Activated CD8-positive, alpha-beta T cell treated with anti-CD3 and anti-CD28 coated beads for 36 hours (primary cell): ENCODE results near the gene STK36. TPM values are rescaled to one million over a fixed set of nuclear protein-coding genes. Genes with fewer than 3 reads are reported as not detected.
A peak's percentile ranks its signal among the peaks of the same experiment; 100 is the strongest.

Experiments used
- ATAC-seq: fragments of 200-7000 bp; cut with Tn5 transposase; one replicate; pipeline ENCODE4 v1.10.0; 2021; ENCODE audit warnings: mild to moderate bottlenecking, moderate library complexity
- CTCF ChIA-PET: fragments of 350-600 bp; sonication (Branson Sonifier 250); formaldehyde crosslinking; loops from one replicate; lab custom pipeline; 2021; ENCODE audit warnings: antibody characterized with exemption; lab: Charles Lee
- POLR2A ChIA-PET: fragments of 350-600 bp; sonication (Branson Sonifier 250); formaldehyde crosslinking; loops from one replicate; lab custom pipeline; 2021; ENCODE audit warnings: antibody characterized with exemption; lab: Charles Lee
- DNase-seq: peaks from one replicate; pipeline ENCODE4 v3.0.0-alpha.2; 2020
- H3K27ac Mint-ChIP-seq: one replicate; pipeline ENCODE4 v1.8.0; 2021; ENCODE audit warnings: mild to moderate bottlenecking, mixed read lengths
- H3K27me3 Mint-ChIP-seq: one replicate; pipeline ENCODE4 v1.8.0; 2021; ENCODE audit warnings: mixed read lengths
- H3K36me3 Mint-ChIP-seq: one replicate; pipeline ENCODE4 v1.8.0; 2021; ENCODE audit warnings: low read depth, mixed read lengths
- H3K4me1 Mint-ChIP-seq: one replicate; pipeline ENCODE4 v1.8.0; 2021; ENCODE audit warnings: low read depth, mixed read lengths
- H3K4me3 Mint-ChIP-seq: one replicate; pipeline ENCODE4 v1.8.0; 2021; ENCODE audit warnings: mild to moderate bottlenecking, moderate library complexity, mixed read lengths
- H3K9me3 Mint-ChIP-seq: one replicate; pipeline ENCODE4 v1.8.0; 2021; ENCODE audit warnings: mixed read lengths
- CTCF ChIP-seq: fragments of 200-600 bp; IDR thresholded peaks from one replicate; pipeline ENCODE4 v1.8.0; 2022; ENCODE audit warnings: antibody characterized with exemption, mild to moderate bottlenecking
- intact Hi-C: fragments of 100-400 bp; cut with micrococcal nuclease; formaldehyde crosslinking; loops from one replicate; pipeline ENCODE4 v1.10.0; 2022
- total RNA-seq, 2 experiments: library from RNA; stranded (reverse); gene quantifications; one replicate each; pipeline ENCODE4 v1.2.3, GENCODE V29; 2021

Gene STK36
- total RNA-seq, 2 experiments from 2014 or later = 11.6 to 14.9 TPM

GRCh38 chr2:218642786-218643185 is 29.1 kb upstream of the STK36 start:
- H3K4me1 Mint-ChIP-seq = peaks cover 4% of the 10 kb centered on the region
- H3K27ac Mint-ChIP-seq = no peak overlapping the region
- intact Hi-C loops = no loop called here
- TF ChIP-seq CTCF = no peak
- DNase-seq = no peak
- H3K9me3 Mint-ChIP-seq = no peaks in the 10 kb centered on the region
- peaks cover 52% of the 10 kb centered on the region for H3K36me3 Mint-ChIP-seq
- CTCF ChIA-PET = no interaction called here
- no peak overlapping the region for H3K4me3 Mint-ChIP-seq
- no peak for ATAC-seq
- no peaks in the 10 kb centered on the region for H3K27me3 Mint-ChIP-seq
- POLR2A ChIA-PET = interaction anchor here (1.0 kb wide), 1 partner anchor 15 kb away, joined by 3 read pairs; no protein-coding TSS in a partner anchor

DNA sequence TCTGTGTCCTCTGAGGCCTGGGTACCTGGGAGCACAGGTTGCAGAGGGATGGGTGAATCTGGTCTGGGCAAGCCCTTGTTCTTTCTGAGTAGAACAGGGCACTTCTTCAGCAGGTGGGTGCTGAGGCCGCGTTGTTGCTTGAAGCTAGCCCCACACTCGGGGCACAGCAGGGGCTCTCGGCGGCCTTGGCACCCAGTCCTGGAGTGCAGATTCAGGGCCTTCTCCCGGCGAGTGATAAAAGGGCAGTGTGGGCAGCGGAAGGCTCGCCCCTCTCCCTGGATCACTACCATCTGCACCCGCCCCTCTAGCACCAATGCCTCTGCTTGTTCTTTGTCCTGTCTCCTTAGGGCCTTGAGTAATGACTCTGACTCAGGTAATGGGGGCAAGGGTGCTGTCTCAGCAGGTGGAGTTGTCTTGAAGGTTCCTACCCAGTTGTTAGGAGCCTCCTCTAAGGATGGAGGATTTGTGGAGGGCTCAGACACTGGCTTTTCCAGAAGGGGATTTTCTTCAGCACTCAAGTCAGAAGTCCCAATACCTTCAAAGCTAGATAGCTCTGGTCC is 28.1 kb upstream of the STK36 start:
- H3K36me3 Mint-ChIP-seq = peaks cover 54% of the 10 kb centered on the region
- intact Hi-C loops = no loop called here
- H3K4me1 Mint-ChIP-seq = peaks cover 10% of the 10 kb centered on the region
- no peak for DNase-seq
- no peak for TF ChIP-seq CTCF
- no peaks in the 10 kb centered on the region for H3K27me3 Mint-ChIP-seq
- ATAC-seq = no peak
- no peaks in the 10 kb centered on the region for H3K9me3 Mint-ChIP-seq
- H3K4me3 Mint-ChIP-seq = no peak overlapping the region
- CTCF ChIA-PET = interaction anchor here (1.2 kb wide), 1 partner anchor 209 kb away, joined by 3 read pairs; no protein-coding TSS in a partner anchor
- no peak overlapping the region for H3K27ac Mint-ChIP-seq
- POLR2A ChIA-PET = interaction anchor here (0.6 to 3.3 kb wide), 3 partner anchors 11 to 576 kb away, joined by 3 to 12 read pairs (median 3); partner anchors contain the start of genes BCS1L and ZNF142

DNA sequence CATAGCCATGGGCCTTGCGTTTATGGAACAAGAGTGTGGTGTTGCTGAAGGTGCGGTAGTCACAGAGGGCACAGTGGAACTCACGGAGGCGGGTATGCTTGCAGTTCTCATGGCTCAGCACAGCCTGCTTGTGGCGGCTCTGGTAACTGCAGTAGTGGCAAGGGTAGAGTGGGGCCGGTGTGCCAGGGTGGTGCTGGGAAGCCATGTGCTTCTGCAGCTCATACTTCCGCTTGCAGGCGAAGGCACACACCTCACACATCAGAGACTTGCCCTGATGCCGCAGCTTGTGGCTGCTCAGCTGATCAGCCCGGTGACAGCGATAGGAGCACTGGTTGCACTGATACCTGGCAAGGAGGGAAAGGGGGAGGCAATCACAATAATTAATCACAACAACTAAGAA is 27.2 kb upstream of the STK36 start:
- ATAC-seq (no peak), DNase-seq (no peak)
- Mint-ChIP-seq H3K4me3 (no peak overlapping the region), H3K36me3 (peaks cover 56% of the 10 kb centered on the region), H3K9me3 (no peaks in the 10 kb centered on the region), H3K27ac (no peak overlapping the region), H3K4me1 (peaks cover 10% of the 10 kb centered on the region), H3K27me3 (no peaks in the 10 kb centered on the region)
- no peak for TF ChIP-seq CTCF
- POLR2A ChIA-PET = interaction anchor here (0.8 to 3.3 kb wide), 2 partner anchors 10 to 14 kb away, joined by 3 to 12 read pairs; partner anchors contain the start of genes BCS1L and ZNF142
- CTCF ChIA-PET = interaction anchor here (1.2 kb wide), 1 partner anchor 208 kb away, joined by 3 read pairs; no protein-coding TSS in a partner anchor
- intact Hi-C loops = no loop called here

- intact Hi-C loops = no loop called here
- Mint-ChIP-seq H3K9me3 (no peaks in the 10 kb centered on the region), H3K4me3 (no peak overlapping the region), H3K4me1 (peaks cover 10% of the 10 kb centered on the region), H3K36me3 (peaks cover 56% of the 10 kb centered on the region), H3K27ac (no peak overlapping the region), H3K27me3 (no peaks in the 10 kb centered on the region)
- DNase-seq (no peak), ATAC-seq (no peak)
- CTCF ChIA-PET = no interaction called here
- POLR2A ChIA-PET = interaction anchor here (3.3 kb wide), 1 partner anchor 14 kb away, joined by 12 read pairs; the partner anchor contains the start of genes BCS1L and ZNF142
- TF ChIP-seq CTCF = no peak
These were observed 26.8 kb upstream of the STK36 start for GRCh38 chr2:218645126-218645525.

DNA sequence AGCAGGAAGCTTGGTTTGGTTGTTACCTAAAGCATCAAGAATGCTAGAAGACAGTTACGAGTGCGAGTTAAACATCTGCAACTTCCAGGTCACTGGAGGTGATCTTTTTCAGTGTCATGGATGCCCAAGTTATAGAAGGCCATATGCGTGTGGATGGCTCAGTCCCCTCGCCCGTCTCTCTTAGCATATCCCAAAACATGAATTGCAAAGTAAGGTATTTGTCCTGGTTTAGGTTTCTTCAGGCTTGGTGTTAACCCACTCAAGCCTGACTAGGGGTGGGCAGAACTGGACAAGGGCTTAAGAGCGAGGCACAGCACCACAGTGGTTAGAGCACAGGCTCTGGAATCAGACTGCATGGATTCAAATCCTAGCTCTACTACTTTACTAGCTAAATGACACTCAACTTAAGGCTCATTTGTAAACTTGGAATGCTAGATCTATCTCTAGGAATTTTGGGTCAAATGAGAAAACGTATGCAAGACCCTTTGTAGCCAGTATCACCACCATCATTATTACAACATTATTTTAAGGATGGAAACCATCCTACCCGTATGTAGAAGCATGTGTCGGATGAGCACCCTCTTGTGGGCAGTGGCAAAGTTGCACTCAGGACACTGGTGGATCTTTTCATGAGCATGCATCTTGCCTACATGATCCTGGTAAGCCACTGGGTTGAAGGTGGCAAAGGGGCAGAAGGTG is 23.6 kb upstream of the STK36 start:
- Mint-ChIP-seq H3K27me3 (no peaks in the 10 kb centered on the region), H3K4me1 (peaks cover 10% of the 10 kb centered on the region), H3K9me3 (no peaks in the 10 kb centered on the region), H3K27ac (no peak overlapping the region), H3K4me3 (no peak overlapping the region), H3K36me3 (peaks cover 45% of the 10 kb centered on the region)
- intact Hi-C loops = no loop called here
- ChIA-PET CTCF (interaction anchor here (0.7 to 5.6 kb wide), 29 partner anchors 11 to 490 kb away, joined by 3 to 57 read pairs (median 3); partner anchors contain the start of genes BCS1L and ZNF142), POLR2A (interaction anchor here (1.2 to 1.8 kb wide), 2 partner anchors 11 to 13 kb away, joined by 3 to 6 read pairs; partner anchors contain the start of genes BCS1L and ZNF142)
- ATAC-seq = peak; percentile 96
- peak; percentile 71 for TF ChIP-seq CTCF
- DNase-seq = peak; percentile 71
